Measurements from ENCODE around the gene CXCL13.

CXCL13 gene

GRCh38 chr4:77625485-77625884 lies 19.9 kb downstream of the CXCL13 start:
- Mint-ChIP-seq H3K4me3 (no peak overlapping the region), H3K9me3 (no peaks in the 10 kb centered on the region), H3K4me1 (no peaks in the 10 kb centered on the region), H3K27me3 (ENCODE audit: low read depth, poor library complexity) (peaks cover 9% of the 10 kb centered on the region), H3K27ac (no peak overlapping the region), H3K36me3 (ENCODE audit: low read depth) (no peaks in the 10 kb centered on the region)
- no peak for TF ChIP-seq CTCF (IDR thresholded peaks at IDR 0.05)
- DNase-seq = no peak

GRCh38 chr4:77629885-77630284 lies 24.3 kb downstream of the CXCL13 start:
- Mint-ChIP-seq H3K36me3 (ENCODE audit: low read depth) (no peaks in the 10 kb centered on the region), H3K27me3 (ENCODE audit: low read depth, poor library complexity) (peaks cover 4% of the 10 kb centered on the region), H3K27ac (no peak overlapping the region), H3K9me3 (no peaks in the 10 kb centered on the region), H3K4me1 (no peaks in the 10 kb centered on the region), H3K4me3 (no peak overlapping the region)
- no peak for TF ChIP-seq CTCF (IDR thresholded peaks at IDR 0.05)
- DNase-seq = no peak

- no peak overlapping the region for H3K4me3 Mint-ChIP-seq
- H3K27me3 Mint-ChIP-seq (ENCODE audit: low read depth, poor library complexity) = peaks cover 4% of the 10 kb centered on the region
- no peaks in the 10 kb centered on the region for H3K9me3 Mint-ChIP-seq
- no peaks in the 10 kb centered on the region for H3K4me1 Mint-ChIP-seq
- no peak overlapping the region for H3K27ac Mint-ChIP-seq
- H3K36me3 Mint-ChIP-seq (ENCODE audit: low read depth) = no peaks in the 10 kb centered on the region
- no peak for DNase-seq
- TF ChIP-seq CTCF (IDR thresholded peaks at IDR 0.05) = no peak
Measured at GRCh38 chr4:77631276-77631675, 25.7 kb downstream of the CXCL13 start.

GRCh38 chr4:77634132-77634785 lies 28.6 kb downstream of the CXCL13 start:
- H3K27me3 Mint-ChIP-seq (ENCODE audit: low read depth, poor library complexity) = peaks cover 4% of the 10 kb centered on the region
- peaks cover 24% of the 10 kb centered on the region for H3K9me3 Mint-ChIP-seq
- no peak for DNase-seq
- H3K4me3 Mint-ChIP-seq = no peak overlapping the region
- H3K36me3 Mint-ChIP-seq (ENCODE audit: low read depth) = no peaks in the 10 kb centered on the region
- H3K27ac Mint-ChIP-seq = no peak overlapping the region
- no peak for TF ChIP-seq CTCF (IDR thresholded peaks at IDR 0.05)
- no peaks in the 10 kb centered on the region for H3K4me1 Mint-ChIP-seq

GRCh38 chr4:77635246-77635645 lies 29.6 kb downstream of the CXCL13 start:
- H3K27ac Mint-ChIP-seq = no peak overlapping the region
- no peak overlapping the region for H3K4me3 Mint-ChIP-seq
- no peak for TF ChIP-seq CTCF (IDR thresholded peaks at IDR 0.05)
- no peak for DNase-seq
- no peaks in the 10 kb centered on the region for H3K36me3 Mint-ChIP-seq (ENCODE audit: low read depth)
- peaks cover 24% of the 10 kb centered on the region for H3K9me3 Mint-ChIP-seq
- peaks cover 4% of the 10 kb centered on the region for H3K27me3 Mint-ChIP-seq (ENCODE audit: low read depth, poor library complexity)
- no peaks in the 10 kb centered on the region for H3K4me1 Mint-ChIP-seq

- H3K4me3 Mint-ChIP-seq = no peak overlapping the region
- H3K27me3 Mint-ChIP-seq (ENCODE audit: low read depth, poor library complexity) = peaks cover under 1% of the 10 kb centered on the region
- no peaks in the 10 kb centered on the region for H3K36me3 Mint-ChIP-seq (ENCODE audit: low read depth)
- TF ChIP-seq CTCF (IDR thresholded peaks at IDR 0.05) = no peak
- no peak overlapping the region for H3K27ac Mint-ChIP-seq
- no peak for DNase-seq
- peaks cover 24% of the 10 kb centered on the region for H3K9me3 Mint-ChIP-seq
- no peaks in the 10 kb centered on the region for H3K4me1 Mint-ChIP-seq
Measured at GRCh38 chr4:77635876-77636275, 30.3 kb downstream of the CXCL13 start.

Data from nephron progenitor cell (in vitro differentiated cells).